ENCODE results near the gene COL26A1.
A peak's percentile ranks its signal among the peaks of the same experiment; 100 is the strongest.

The COL26A1 gene

GRCh38 chr7:101373812-101374614, 11.3 kb downstream of the COL26A1 start:
- no peak for DNase-seq

GRCh38 chr7:101374990-101375389, 12.3 kb downstream of the COL26A1 start:
- no peak for DNase-seq

GRCh38 chr7:101376601-101377000, 13.9 kb downstream of the COL26A1 start:
- DNase-seq, result no peak

GRCh38 chr7:101377189-101377736, 14.6 kb downstream of the COL26A1 start:
- DNase-seq, result no peak

- DNase-seq, result no peak
Observed at GRCh38 chr7:101378751-101379174, 16.1 kb downstream of the COL26A1 start.

- DNase-seq, result no peak
Observed at GRCh38 chr7:101379302-101379701, 16.6 kb downstream of the COL26A1 start.

- DNase-seq, result no peak
Observed at GRCh38 chr7:101381549-101382111, 19.0 kb downstream of the COL26A1 start.

GRCh38 chr7:101382937-101383336, 20.3 kb downstream of the COL26A1 start:
- no peak for DNase-seq

- DNase-seq, result no peak
Observed at GRCh38 chr7:101386177-101386557, 23.5 kb downstream of the COL26A1 start.

- no peak for DNase-seq
Observed at GRCh38 chr7:101386558-101387231, 24.0 kb downstream of the COL26A1 start.

GRCh38 chr7:101390901-101391301, 28.2 kb downstream of the COL26A1 start:
- DNase-seq, result peak; percentile 10

GRCh38 chr7:101391991-101392390, 29.3 kb downstream of the COL26A1 start:
- DNase-seq, result no peak

- no peak for DNase-seq
Observed at GRCh38 chr7:101393865-101394264, 31.2 kb downstream of the COL26A1 start.

- no peak for DNase-seq
Observed at GRCh38 chr7:101395376-101395775, 32.7 kb downstream of the COL26A1 start.

- DNase-seq, result no peak
Observed at GRCh38 chr7:101397243-101397642, 34.6 kb downstream of the COL26A1 start.

GRCh38 chr7:101397770-101398324, 35.2 kb downstream of the COL26A1 start:
- no peak for DNase-seq

- no peak for DNase-seq
Observed at GRCh38 chr7:101398396-101399289, 36.0 kb downstream of the COL26A1 start.

GRCh38 chr7:101399759-101400158, 37.1 kb downstream of the COL26A1 start:
- no peak for DNase-seq

- no peak for DNase-seq
Observed at GRCh38 chr7:101400751-101401150, 38.1 kb downstream of the COL26A1 start.

GRCh38 chr7:101401390-101402080, 38.9 kb downstream of the COL26A1 start:
- DNase-seq, result no peak

GRCh38 chr7:101402081-101402779, 39.6 kb downstream of the COL26A1 start:
- DNase-seq, result no peak
